Measurements from ENCODE around the gene KLHL35.
"Not testable (repeated sequence)": the region's sequence is repeated elsewhere in the genome, so short reads cannot be mapped to it uniquely, and the experiment has no call there.

Gene KLHL35

DNA sequence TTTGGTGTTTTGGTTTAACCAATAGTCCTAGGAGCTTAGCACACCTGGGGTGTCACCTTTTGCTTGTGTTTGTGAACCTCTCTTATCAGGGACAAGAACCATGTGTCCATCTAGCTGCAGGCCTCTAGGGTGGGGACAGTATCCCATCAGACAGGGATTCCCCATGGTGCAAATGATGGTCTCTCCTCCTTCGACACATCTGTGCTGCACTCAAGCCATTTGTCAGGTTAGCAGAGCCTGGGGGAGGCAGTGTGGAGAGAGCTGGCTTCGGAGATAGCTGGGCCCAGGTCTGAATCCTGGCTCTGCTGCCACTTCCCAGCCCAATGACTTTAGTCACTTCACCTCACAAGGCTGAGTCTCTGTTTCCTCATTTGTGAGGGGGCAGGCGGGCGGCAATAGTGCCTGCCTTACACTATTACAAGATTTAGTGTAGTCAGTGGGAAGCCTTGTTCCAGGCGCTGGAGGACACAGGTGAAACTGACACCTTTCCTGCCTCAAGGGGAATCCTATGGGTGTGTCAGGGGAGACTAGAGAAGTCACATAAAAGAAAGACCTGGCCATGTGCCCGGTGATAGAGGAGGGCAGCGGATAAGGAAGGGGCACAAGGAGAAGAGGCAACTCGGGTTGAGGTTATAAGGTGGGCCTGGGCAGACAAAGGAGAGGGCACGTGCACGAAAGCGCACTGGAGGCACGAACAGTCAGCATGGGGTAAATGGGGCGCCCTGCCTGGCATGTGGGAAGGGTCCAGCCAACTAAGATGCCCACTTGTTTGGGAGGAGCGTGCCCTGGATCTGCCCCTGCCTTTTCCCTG lies 12.6 kb downstream of the KLHL35 start:
- Mint-ChIP-seq H3K27me3 (no peaks in the 10 kb centered on the region), H3K4me3 (no peak overlapping the region), H3K36me3 (ENCODE audit: insufficient read depth) (peaks cover 43% of the 10 kb centered on the region), H3K27ac (no peak overlapping the region), H3K4me1 (ENCODE audit: low read depth in 2 of 2) (peaks cover 0 to 3% of the 10 kb centered on the region in 2 donors), H3K9me3 (no peaks in the 10 kb centered on the region)
- ATAC-seq (replicated peaks), result no peak
- no peak for DNase-seq

GRCh38 chr11:75413864-75414263 lies 19.1 kb downstream of the KLHL35 start:
- ATAC-seq (replicated peaks), result no peak
- Mint-ChIP-seq H3K4me1 (ENCODE audit: low read depth in 2 of 2) (peaks cover 0 to 4% of the 10 kb centered on the region in 2 donors), H3K27ac (no peak overlapping the region), H3K27me3 (no peaks in the 10 kb centered on the region), H3K36me3 (ENCODE audit: insufficient read depth) (peaks cover 53% of the 10 kb centered on the region), H3K9me3 (no peaks in the 10 kb centered on the region), H3K4me3 (no peak overlapping the region)
- DNase-seq, result no peak

GRCh38 chr11:75413146-75413545 lies 19.9 kb downstream of the KLHL35 start:
- H3K27me3 Mint-ChIP-seq; H3K4me1 Mint-ChIP-seq (ENCODE audit: low read depth in 2 of 2); DNase-seq; H3K9me3 Mint-ChIP-seq; H3K4me3 Mint-ChIP-seq; H3K27ac Mint-ChIP-seq; ATAC-seq (replicated peaks): not testable (repeated sequence)
- peaks cover 58% of the 10 kb centered on the region for H3K36me3 Mint-ChIP-seq (ENCODE audit: insufficient read depth)

DNA sequence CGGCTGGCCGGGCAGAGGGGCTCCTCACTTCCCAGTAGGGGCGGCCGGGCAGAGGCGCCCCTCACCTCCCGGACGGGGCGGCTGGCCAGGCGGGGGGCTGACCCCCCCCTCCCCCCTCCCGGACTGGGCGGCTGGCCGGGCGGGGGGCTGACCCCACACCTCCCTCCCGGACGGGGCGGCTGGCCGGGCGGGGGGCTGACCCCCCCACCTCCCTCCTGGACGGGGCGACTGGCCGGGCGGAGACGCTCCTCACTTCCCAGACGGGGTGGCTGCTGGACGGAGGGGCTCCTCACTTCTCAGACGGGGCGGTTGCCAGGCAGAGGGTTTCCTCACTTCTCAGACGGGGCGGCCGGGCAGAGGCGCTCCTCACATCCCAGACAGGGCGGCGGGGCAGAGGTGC lies 23.0 kb downstream of the KLHL35 start:
- H3K9me3 Mint-ChIP-seq; DNase-seq; H3K27ac Mint-ChIP-seq; H3K27me3 Mint-ChIP-seq; ATAC-seq (replicated peaks); H3K4me3 Mint-ChIP-seq: not testable (repeated sequence)
- H3K4me1 Mint-ChIP-seq (ENCODE audit: low read depth in 2 of 2), result peaks cover 8 to 20% of the 10 kb centered on the region in 2 donors
- H3K36me3 Mint-ChIP-seq (ENCODE audit: insufficient read depth), result peaks cover 66% of the 10 kb centered on the region

GRCh38 chr11:75408957-75409219 lies 24.1 kb downstream of the KLHL35 start:
- Mint-ChIP-seq H3K4me3 (no peak overlapping the region), H3K27me3 (no peaks in the 10 kb centered on the region), H3K36me3 (ENCODE audit: insufficient read depth) (peaks cover 72% of the 10 kb centered on the region), H3K27ac (peak overlapping the region in 1 of 2 donors; percentile 35), H3K9me3 (no peaks in the 10 kb centered on the region), H3K4me1 (ENCODE audit: low read depth in 2 of 2) (peaks cover 17 to 27% of the 10 kb centered on the region in 2 donors)
- ATAC-seq (replicated peaks) (no peak), DNase-seq (no peak)

DNA sequence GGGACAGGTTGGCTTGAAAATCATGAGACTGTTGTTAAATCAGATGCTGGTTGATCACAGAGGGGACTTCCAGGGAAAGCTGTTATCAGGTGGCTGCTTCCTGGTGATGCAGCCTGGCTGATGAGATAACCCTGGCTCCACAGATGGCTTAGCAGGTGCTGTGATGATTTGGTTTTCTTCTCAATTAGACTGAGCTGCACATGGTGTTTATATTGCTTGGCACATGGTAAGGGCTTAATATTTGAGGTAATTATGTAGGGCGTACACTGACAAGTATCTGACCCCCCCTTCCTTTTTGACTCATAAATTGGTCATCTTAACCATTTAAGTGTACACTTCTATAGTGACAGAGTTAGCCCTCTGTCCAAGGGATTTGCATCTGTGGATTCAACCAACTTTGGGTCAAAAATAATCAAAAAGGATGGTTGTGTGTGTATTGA lies 26.6 kb downstream of the KLHL35 start:
- no peak overlapping the region for H3K4me3 Mint-ChIP-seq
- H3K27ac Mint-ChIP-seq, result peak overlapping the region in 1 of 2 donors; percentile 58
- ATAC-seq (replicated peaks), result peak; percentile 19
- peaks cover 84% of the 10 kb centered on the region for H3K36me3 Mint-ChIP-seq (ENCODE audit: insufficient read depth)
- no peak for DNase-seq
- H3K9me3 Mint-ChIP-seq, result no peaks in the 10 kb centered on the region
- no peaks in the 10 kb centered on the region for H3K27me3 Mint-ChIP-seq
- H3K4me1 Mint-ChIP-seq (ENCODE audit: low read depth in 2 of 2), result peaks cover 39 to 47% of the 10 kb centered on the region in 2 donors

GRCh38 chr11:75403983-75404658 lies 28.9 kb downstream of the KLHL35 start:
- H3K27ac Mint-ChIP-seq, result peak overlapping the region in 1 of 2 donors; percentile 97
- no peaks in the 10 kb centered on the region for H3K9me3 Mint-ChIP-seq
- peaks cover 91% of the 10 kb centered on the region for H3K36me3 Mint-ChIP-seq (ENCODE audit: insufficient read depth)
- no peak overlapping the region for H3K4me3 Mint-ChIP-seq
- peaks cover 53 to 67% of the 10 kb centered on the region in 2 donors for H3K4me1 Mint-ChIP-seq (ENCODE audit: low read depth in 2 of 2)
- DNase-seq (no peak), ATAC-seq (replicated peaks) (no peak)
- no peaks in the 10 kb centered on the region for H3K27me3 Mint-ChIP-seq

GRCh38 chr11:75403037-75403436 lies 30.0 kb downstream of the KLHL35 start:
- Mint-ChIP-seq H3K4me1 (ENCODE audit: low read depth in 2 of 2) (peaks cover 52 to 67% of the 10 kb centered on the region in 2 donors), H3K4me3 (peak overlapping the region in 1 of 2 donors; percentile 7), H3K27me3 (no peaks in the 10 kb centered on the region), H3K27ac (peak overlapping the region; percentile 36 to 97), H3K9me3 (no peaks in the 10 kb centered on the region), H3K36me3 (ENCODE audit: insufficient read depth) (peaks cover 84% of the 10 kb centered on the region)
- DNase-seq, result no peak
- no peak for ATAC-seq (replicated peaks)

DNA sequence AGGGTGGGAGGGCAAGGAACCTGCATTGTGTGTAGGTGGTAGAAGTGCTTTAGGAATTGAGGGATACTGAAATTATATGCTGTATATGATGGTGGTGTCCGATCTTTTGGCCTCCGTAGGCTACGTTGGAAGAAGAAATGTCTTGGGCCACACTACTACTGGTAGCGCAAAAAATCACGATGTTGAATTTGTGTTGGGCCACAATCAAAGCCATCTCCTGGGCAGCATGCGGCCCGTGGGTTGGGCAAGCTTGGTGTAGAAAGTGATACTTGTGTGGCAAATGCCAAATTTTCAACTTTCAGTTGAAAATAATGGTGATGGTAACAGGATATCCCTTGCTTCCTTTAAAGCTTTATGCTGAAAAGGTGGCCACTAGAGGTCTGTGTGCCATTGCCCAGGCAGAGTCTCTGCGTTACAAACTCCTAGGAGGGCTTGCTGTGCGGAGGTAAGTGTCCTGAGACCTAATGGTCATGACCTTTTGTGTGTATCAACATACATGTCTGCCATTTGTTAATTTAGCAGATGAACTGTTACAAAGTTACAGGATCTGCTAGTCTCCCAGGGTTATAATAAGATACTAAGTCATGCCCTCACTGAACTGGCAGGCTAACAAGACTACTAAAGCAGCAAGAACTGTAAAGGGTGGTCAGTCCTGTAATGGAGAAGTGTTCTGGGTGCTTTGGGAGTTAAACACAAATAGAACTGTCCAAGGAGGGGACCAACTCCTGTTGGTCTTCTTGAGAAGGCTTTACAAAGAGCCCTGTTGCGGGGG lies 30.8 kb downstream of the KLHL35 start:
- ATAC-seq (replicated peaks), result no peak
- no peak for DNase-seq
- H3K9me3 Mint-ChIP-seq, result no peaks in the 10 kb centered on the region
- peaks cover 46 to 61% of the 10 kb centered on the region in 2 donors for H3K4me1 Mint-ChIP-seq (ENCODE audit: low read depth in 2 of 2)
- peak overlapping the region; percentile 98 to 99 for H3K4me3 Mint-ChIP-seq
- H3K27me3 Mint-ChIP-seq, result no peaks in the 10 kb centered on the region
- peaks cover 76% of the 10 kb centered on the region for H3K36me3 Mint-ChIP-seq (ENCODE audit: insufficient read depth)
- peak overlapping the region; percentile 97 to 98 for H3K27ac Mint-ChIP-seq

DNA sequence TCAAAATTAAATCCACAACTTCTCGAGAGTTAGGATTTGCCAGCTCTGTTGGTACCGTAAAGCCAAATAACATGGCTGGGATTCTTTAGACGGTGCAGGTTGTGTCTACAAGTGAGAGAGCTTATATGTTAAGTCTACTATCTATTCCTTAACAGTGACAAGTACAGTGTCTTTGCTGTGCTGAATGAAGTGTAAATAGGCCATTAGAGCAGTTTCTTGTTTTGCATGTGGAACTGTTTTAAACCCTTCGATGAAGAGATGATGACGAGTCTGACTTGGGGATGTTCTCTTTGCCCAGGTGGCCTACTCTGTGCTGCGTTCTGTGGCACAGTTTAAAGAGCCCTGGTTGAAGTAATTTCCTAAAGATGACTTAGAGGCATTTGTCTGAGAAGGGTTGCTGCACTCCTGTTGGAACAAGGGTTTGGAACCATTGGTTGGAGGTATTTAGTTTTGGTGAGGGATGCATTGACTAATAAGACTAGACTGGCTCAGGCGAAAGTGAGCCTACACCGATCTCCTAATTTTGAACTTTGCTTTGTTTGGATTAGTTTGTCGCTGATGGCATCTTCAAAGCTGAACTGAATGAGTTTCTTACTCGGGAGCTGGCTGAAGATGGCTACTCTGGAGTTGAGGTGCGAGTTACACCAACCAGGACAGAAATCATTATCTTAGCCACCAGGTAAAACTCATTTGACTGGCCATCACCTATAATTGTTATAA lies 32.7 kb downstream of the KLHL35 start:
- Mint-ChIP-seq H3K4me1 (ENCODE audit: low read depth in 2 of 2) (peaks cover 46 to 55% of the 10 kb centered on the region in 2 donors), H3K36me3 (ENCODE audit: insufficient read depth) (peaks cover 57% of the 10 kb centered on the region), H3K9me3 (no peaks in the 10 kb centered on the region), H3K27me3 (no peaks in the 10 kb centered on the region), H3K27ac (peak overlapping the region; percentile 97 to 98), H3K4me3 (peak overlapping the region; percentile 98 to 99)
- ATAC-seq (replicated peaks) (peak; percentile 21), DNase-seq (no peak)

DNA sequence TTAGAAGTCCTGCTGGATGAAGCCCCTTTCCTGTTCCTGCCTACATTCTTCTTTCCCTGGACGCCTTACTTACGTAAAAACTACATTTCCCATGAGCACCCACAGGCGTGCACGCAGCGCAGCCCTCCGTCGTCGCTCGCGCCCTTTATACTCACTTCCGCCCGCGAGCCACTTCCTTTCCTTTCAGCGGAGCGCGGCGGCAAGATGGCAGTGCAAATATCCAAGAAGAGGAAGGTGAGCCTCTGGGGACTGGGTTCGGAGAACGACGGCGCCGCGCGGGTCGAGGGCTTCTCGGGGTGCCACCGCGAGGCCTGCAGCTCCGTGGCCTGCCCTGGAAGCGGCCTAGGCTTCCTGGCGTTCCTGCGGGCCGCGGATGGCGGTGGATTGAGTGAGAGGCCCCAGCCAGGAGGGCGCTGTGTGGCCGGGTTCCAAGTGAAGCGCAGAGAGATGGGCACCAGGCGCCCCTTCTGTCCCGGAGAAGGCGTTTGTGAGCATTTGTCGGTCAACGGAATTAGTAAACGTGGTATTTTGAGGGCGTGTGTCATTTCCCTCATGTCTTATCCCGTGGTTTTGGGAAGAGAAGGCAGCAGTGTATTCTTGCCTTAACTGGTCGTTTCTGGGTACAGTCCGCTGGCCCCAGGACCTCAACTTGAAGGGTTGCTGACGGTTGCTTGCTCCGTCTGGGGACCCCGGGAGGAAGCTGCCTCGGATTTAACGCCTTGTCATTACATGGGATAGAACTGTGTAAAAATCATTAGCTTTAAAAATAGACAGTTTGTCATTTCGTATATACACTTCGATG lies 33.5 kb downstream of the KLHL35 start, which contains the start of gene RPS3:
RPS3 (plus strand) TSS at position 175 of the 802 bp plus-strand sequence; CDS start at position 205, 30 bp downstream.
- Mint-ChIP-seq H3K27me3 (no peaks in the 10 kb centered on the region), H3K36me3 (ENCODE audit: insufficient read depth) (peaks cover 49% of the 10 kb centered on the region), H3K4me3 (peak within 1 kb of the TSS; percentile 98 to 99), H3K4me1 (ENCODE audit: low read depth in 2 of 2) (peaks cover 43 to 52% of the 10 kb centered on the region in 2 donors), H3K9me3 (no peaks in the 10 kb centered on the region), H3K27ac (peak within 1 kb of the TSS; percentile 97 to 98)
- DNase-seq, result peak; percentile 81 to 88 (median 82)
- ATAC-seq (replicated peaks), result peak; percentile 90

GRCh38 chr11:75398906-75399305 lies 34.1 kb downstream of the KLHL35 start:
- Mint-ChIP-seq H3K27ac (peak overlapping the region; percentile 97 to 98), H3K4me1 (ENCODE audit: low read depth in 2 of 2) (peaks cover 36 to 45% of the 10 kb centered on the region in 2 donors), H3K9me3 (no peaks in the 10 kb centered on the region), H3K36me3 (ENCODE audit: insufficient read depth) (peaks cover 43% of the 10 kb centered on the region), H3K27me3 (no peaks in the 10 kb centered on the region), H3K4me3 (peak overlapping the region; percentile 98 to 99)
- no peak for ATAC-seq (replicated peaks)
- DNase-seq, result no peak
